HG02840 (cell line): ENCODE data around the gene MAML2.
A peak's percentile ranks its signal among the peaks of the same experiment; 100 is the strongest.

Source experiments
- ATAC-seq: cut with Tn5 transposase; IDR thresholded peaks from one replicate; pipeline ENCODE4 v1.9.1; 2021; ENCODE audit warnings: mild to moderate bottlenecking, moderate library complexity, moderate number of reproducible peaks; ENCODE audit not compliant: unreplicated experiment, low FRiP score

Gene MAML2

DNA sequence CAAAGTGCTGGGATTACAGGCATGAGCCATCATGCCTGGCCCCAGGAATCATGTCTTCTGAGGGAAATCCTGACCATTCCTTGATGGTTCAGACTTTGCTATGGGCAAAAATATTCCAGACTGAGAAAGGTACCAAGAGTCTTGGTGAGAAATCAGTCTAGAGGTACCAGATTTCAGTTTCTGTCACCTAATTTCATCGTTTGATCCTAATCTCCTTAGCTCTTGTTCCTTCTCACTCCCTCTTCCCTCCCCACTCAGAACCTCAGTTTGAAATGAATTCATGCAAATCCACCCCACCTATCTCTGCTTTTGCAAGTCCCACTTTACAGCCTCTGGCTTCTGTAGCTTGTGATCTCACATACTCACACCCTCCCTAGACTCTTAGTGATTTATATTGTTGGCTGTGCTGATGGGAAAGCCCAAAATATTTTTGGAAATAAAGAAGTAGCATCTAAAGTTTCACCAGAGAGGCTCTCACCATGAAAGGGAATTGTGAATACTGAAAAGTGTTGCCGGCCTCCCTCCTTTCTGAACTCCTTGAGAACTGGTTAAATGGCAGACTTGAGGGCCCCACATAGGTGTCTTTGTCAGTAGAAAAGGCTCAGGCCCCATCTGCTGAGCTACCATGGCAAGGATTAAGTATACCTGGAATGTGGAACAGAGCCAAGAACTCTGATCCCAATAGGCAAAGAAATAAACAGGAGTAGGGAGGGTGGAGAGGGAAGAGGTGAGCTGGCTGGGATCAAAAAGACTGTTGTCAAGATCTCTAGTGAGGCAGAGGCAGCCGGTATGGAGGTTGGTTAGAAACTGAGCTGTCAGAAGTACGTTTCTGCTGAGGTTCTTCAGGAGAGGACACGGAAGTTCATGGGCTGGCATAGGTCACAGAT is 228.6 kb downstream of the MAML2 start:
- no peak for ATAC-seq

GRCh38 chr11:96113193-96113681 is 229.8 kb downstream of the MAML2 start:
- no peak for ATAC-seq

- peak; percentile 83 for ATAC-seq
Observed at GRCh38 chr11:96112192-96113128, 230.5 kb downstream of the MAML2 start.

GRCh38 chr11:96111308-96111707 is 231.7 kb downstream of the MAML2 start:
- no peak for ATAC-seq

DNA sequence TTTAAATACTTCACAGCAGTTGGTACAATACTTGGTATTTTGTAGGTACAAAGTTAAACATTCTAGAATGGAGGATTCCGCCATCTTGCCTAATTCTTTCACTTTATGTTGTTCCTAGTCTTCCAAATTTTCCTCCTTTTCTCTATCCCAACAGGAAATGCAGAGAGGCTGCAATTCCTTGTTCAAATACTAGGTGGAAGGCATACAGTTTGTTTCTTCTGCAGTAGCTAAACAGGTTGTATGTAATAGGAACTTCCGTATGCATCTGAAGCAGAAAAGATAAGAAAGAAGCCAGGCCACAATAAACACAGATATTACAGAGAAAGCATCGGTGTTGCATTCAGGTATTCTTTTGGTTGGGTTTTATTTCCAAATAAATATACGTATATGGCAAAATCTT is 232.7 kb downstream of the MAML2 start:
- ATAC-seq, result no peak

- no peak for ATAC-seq
Observed at GRCh38 chr11:96109331-96110030, 233.5 kb downstream of the MAML2 start.

- ATAC-seq, result no peak
Observed at GRCh38 chr11:96107143-96107824, 235.7 kb downstream of the MAML2 start.

DNA sequence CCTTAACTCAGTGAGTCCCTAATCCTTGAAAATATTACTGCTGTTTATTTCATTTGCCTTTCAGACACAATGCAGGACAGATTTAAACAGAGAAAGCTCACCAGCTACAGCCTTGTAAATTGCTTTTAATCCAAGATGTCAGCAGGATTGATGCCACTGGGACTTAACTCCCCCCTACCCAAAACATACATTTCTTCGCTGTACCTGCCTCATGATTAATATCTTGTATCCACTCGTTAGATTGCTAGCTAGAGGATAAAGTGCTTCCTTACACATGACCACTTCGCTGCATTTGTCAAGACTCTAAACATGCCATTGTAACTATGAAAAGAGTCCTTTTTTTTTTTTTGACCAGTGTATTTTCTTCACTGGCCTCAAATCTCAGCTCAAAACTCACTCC is 236.3 kb downstream of the MAML2 start:
- ATAC-seq, result no peak

- ATAC-seq, result no peak
Observed at GRCh38 chr11:96105944-96106343, 237.1 kb downstream of the MAML2 start.

DNA sequence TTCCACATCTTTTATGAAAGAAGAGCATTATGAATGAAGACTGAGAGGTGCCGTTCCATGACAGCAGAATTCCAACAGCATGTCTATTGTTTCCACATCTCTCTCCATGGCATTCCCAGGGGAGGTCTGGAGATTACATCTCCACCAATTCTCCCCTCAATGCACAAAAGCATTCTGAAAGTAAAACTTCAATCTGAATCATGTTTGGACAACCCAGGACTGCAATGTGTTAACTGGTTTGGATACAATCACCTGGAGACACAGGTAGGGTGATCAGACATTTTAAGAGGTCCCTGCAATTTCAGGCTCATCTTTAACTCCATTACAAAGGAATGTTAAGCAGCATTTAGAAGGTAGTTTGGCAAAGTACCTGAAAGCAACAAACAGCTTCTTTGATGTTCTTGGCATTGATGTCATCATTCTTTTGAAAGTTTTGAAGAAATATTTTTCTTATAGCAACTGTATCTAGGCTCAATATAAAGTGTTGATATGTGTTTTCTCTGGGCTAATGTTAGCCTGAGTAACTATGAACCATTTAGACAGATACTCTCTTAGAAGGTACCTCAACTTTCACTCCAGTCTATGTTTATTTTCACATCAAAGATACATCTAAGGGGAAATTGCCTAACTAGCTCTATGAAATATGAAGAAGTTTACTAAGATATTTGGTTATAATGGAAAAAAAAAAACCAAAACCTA is 237.6 kb downstream of the MAML2 start:
- ATAC-seq, result no peak

DNA sequence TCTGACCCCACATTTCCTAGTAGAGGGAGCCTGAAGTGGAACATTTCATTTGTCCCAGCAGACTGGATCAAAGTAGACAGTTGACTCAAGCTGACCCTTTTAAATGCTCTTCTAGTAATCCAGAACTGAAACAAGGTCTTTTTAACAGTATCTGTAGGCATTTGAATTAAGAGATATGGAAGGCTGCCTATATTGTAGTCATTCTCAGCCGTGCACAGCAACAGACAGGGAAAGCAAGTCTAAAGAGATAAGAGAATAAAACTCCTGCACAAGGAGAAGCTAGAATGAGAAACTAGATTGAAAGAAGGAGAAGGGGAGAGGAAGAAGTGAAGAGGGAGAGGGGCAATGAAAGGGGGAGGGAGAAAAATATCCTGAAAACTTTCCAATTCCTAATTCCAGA is 238.5 kb downstream of the MAML2 start:
- ATAC-seq, result no peak

DNA sequence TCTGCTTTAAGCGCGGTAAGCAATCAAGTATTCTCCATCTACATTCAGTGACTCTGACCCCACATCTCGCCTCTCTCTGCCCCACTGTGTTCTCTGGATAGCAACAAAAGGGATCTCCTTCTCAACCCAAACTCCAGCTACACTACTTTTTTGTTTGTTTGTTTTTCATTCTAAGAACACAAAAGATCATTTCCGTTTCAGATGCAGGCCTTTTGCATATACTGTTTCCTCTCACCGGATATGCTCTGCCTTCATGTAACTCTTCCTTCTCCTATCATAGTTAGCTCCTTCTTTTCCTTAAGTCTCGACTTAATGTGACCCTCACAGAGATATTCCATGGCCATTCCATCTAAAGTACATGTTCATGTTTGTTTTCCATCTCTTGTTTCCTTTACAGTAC is 239.3 kb downstream of the MAML2 start:
- ATAC-seq, result no peak

DNA sequence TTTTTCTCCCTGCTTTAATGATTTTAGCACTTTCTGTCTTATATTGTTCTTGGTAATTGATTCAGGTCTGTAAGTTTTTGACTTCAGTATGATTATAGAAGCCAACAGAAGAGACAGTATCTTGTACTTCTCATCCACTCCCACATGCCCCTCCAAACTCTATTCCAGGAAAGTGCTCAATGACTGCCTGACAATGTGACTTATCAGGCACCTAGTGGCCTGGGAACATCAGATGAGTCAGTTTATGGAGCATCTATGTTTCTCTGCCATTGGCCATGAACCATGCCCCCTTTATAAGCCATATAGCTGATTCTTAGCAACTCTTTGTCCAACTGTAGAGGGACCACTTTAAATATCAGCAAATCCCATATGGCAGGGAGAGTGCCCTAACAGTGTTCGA is 239.9 kb downstream of the MAML2 start:
- no peak for ATAC-seq

GRCh38 chr11:96102664-96103078 is 240.3 kb downstream of the MAML2 start:
- ATAC-seq, result no peak

DNA sequence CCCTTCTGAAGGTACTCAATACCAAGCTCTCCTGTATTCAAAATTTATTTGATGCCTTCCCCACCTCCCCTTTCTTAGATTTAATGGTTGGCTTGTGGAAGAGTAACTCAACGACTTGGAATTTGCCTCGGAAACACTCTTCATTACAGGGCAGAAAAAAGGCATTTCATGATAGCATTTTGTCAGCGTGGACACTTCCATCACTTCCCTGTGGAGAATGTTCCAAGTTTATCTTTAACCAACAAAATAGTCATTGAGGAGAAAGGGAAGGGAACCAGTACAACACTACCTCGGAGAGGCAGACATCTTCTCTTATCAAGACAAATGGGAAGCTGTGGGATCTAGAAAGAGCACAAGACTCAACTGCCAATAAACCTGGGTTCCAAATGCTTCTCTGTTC is 241.8 kb downstream of the MAML2 start:
- no peak for ATAC-seq

GRCh38 chr11:96098511-96099241 is 244.3 kb downstream of the MAML2 start:
- no peak for ATAC-seq

- no peak for ATAC-seq
Observed at GRCh38 chr11:96097844-96098421, 245.1 kb downstream of the MAML2 start.

DNA sequence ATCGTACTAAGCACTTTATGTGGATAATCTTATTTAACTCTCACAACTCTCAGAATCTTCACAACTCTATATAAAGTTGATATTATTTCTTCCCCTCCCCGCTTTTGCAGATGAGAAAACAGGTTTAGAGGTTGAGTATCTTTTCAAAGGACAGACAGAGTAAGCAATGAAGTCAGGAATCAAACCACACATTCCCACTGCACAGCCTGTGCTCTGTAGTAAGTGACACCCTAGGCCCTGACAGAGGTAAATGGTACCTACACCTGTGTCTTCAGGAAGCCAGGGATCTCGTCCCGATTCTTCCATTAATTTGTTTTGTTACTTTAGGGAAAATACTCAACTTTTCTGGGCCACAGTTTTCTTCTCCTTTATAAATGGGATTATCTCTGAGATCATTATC is 246.6 kb downstream of the MAML2 start:
- ATAC-seq, result no peak
